Choroid plexus epithelial cell (primary cell): Measurements from ENCODE around the gene CPE.
"Not testable (repeated sequence)": the region's sequence is repeated elsewhere in the genome, so short reads cannot be mapped to it uniquely, and the experiment has no call there.

Experiments used
- DNase-seq: peaks from one replicate; pipeline ENCODE4 v3.0.0-alpha.2; 2010; ENCODE audit warnings: low read depth
- H3K4me3 ChIP-seq: 2 replicates; pipeline ENCODE4 v1.5.1; 2011; ENCODE audit warnings: low read depth, mild to moderate bottlenecking, control low read depth, low read length, moderate library complexity
- TF ChIP-seq, protein P1 (sequence below): conservative IDR thresholded peaks from 2 replicates; pipeline ENCODE4 v1.5.1; 2011; ENCODE audit warnings: low read depth, mild to moderate bottlenecking, control low read depth, inconsistent platforms, low read length, moderate library complexity

The CPE gene

GRCh38 chr4:165478260-165478659 is 99.5 kb downstream of the CPE start:
- TF ChIP-seq, protein P1, sequence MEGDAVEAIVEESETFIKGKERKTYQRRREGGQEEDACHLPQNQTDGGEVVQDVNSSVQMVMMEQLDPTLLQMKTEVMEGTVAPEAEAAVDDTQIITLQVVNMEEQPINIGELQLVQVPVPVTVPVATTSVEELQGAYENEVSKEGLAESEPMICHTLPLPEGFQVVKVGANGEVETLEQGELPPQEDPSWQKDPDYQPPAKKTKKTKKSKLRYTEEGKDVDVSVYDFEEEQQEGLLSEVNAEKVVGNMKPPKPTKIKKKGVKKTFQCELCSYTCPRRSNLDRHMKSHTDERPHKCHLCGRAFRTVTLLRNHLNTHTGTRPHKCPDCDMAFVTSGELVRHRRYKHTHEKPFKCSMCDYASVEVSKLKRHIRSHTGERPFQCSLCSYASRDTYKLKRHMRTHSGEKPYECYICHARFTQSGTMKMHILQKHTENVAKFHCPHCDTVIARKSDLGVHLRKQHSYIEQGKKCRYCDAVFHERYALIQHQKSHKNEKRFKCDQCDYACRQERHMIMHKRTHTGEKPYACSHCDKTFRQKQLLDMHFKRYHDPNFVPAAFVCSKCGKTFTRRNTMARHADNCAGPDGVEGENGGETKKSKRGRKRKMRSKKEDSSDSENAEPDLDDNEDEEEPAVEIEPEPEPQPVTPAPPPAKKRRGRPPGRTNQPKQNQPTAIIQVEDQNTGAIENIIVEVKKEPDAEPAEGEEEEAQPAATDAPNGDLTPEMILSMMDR = no peak
- no peak overlapping the region for H3K4me3 ChIP-seq
- DNase-seq = no peak

DNA sequence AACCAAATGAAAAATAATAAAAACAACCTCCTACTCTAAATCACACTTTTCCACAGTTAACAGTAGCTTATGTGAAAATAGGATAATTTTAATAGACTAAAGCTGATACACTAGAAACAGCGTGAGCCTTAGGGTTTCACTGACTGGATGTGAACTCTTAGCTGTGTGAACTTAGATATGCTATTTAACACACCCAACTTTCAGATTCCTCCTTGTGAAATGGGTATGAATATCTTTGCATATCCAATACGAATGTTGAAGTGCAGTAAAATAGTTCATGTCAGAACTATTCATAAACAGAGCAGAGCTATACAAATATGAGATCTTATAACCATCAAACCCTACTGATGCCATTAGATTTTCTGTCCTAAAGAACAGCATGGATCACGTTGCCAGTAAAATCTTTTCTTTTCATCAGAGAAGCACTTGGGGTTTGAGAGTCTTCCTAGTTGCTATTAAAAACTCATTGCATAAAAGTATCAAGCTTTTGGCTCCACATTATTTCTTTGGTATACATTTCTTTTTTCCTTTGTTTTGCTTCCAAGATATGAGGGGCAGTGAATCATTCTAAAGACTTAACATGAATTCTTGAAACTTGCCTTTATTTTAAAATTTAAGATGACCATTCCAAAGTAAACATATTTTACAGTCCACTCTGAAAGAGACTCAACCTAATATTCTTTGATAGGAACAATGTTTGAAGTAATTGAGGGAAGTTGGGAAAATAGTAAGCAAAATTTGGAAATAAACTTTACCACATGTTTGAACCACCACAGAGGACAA is 102.4 kb downstream of the CPE start:
- TF ChIP-seq, protein P1 = no peak
- H3K4me3 ChIP-seq = no peak overlapping the region
- DNase-seq = no peak

DNA sequence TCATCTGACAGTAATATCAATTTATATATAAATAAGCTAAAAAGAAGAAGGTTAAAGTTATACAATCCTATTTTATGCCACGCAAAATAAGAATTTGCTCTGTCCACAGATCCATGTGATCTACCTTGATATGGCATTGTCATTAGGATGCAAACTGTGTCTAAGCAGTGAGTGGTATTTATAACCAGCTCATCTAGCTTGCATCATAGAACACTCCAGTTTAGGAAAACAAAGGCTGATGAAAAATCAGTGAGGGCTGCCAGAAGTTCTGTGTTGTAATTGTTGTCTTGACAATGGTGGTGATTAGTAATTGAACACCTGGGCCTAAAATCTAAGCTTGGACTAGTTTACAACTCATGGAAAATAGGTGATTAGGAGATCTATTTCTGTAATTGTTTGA is 111.0 kb downstream of the CPE start:
- TF ChIP-seq, protein P1 = no peak
- DNase-seq = peak; percentile 21
- H3K4me3 ChIP-seq = no peak overlapping the region

DNA sequence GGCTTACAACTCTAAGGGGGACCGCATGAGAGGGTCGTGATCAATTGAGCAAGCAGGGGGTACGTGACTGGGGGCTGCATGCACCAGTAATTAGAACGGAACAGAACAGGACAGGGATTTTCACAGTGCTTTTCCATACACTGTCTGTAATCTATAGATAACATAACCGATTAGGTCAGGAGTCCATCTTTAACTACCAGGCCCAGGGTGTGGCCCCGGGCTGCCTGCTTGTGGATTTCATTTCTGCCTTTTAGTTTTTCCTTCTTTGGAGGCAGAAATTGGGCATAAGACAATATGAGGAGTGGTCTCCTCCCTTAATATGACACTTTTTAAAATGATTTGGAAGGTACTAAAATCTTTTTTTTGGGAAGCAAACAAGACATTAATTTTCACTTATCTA is 113.8 kb downstream of the CPE start:
- DNase-seq, H3K4me3 ChIP-seq: not testable (repeated sequence)

DNA sequence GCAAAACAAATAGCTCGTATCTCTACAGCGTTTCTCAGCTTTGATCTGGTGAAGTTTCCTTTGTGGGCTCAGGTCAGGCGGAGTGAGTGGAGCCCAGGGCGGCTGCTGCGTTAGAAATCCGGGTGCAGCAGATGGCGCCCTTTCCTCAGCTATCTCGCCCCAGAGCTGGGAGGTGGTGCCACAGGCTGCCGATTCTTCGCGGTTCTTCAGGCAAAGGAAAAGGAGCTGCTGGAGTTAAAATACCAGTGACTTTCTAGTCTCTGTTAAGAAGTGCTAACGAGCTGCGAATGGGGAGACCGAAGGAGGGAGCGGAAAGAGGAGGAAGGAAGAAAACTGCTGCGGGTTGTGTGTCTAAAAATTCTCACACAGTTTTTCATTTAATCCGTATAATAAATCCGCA is 114.6 kb downstream of the CPE start:
- H3K4me3 ChIP-seq = no peak overlapping the region
- DNase-seq = peak; percentile 82
- TF ChIP-seq, protein P1 = peak; percentile 91

- DNase-seq = peak; percentile 87
- TF ChIP-seq, protein P1 = no peak
- no peak overlapping the region for H3K4me3 ChIP-seq
Observed at GRCh38 chr4:165502916-165503907, 124.4 kb downstream of the CPE start.

- peak; percentile 23 for DNase-seq
- TF ChIP-seq, protein P1 = no peak
- H3K4me3 ChIP-seq = no peak overlapping the region
Observed at GRCh38 chr4:165504184-165504583, 125.4 kb downstream of the CPE start.
